K562 (cell line): ENCODE data around the gene CHTOP. TPM values are rescaled to one million over a fixed set of nuclear protein-coding genes. Genes with fewer than 3 reads are reported as not detected.

ENCODE experiments used
- CREB3 ChIP-seq: fragments of 450-650 bp; conservative IDR thresholded peaks from 2 replicates; pipeline ENCODE4 v1.6.1; 2016; ENCODE audit warnings: missing genetic modification characterization, low read depth, mild to moderate bottlenecking, missing compliant biosample characterization, moderate library complexity
- CTBP1 ChIP-seq: fragments of 450-650 bp; IDR thresholded peaks from 2 replicates; pipeline ENCODE4 v1.6.1; 2016; ENCODE audit warnings: borderline replicate concordance
- HNRNPK ChIP-seq: fragments of 200-400 bp; formaldehyde crosslinking; IDR thresholded peaks from one replicate; pipeline ENCODE4 v1.6.1; 2018; ENCODE audit warnings: mild to moderate bottlenecking, low read depth, low read length; ENCODE audit not compliant: poor library complexity, severe bottlenecking
- MAZ ChIP-seq, 2 experiments: fragments of 450-650 bp in 1 of 2; sonication (generic) in 1 of 2; formaldehyde crosslinking; IDR thresholded peaks in 1 of 2; conservative IDR thresholded peaks in 1 of 2; 2 replicates each; pipeline versions ENCODE4 v1.4.0 to v1.5.0; 2020; ENCODE audit warnings: mild to moderate bottlenecking in 1 of 2, missing genetic modification reagents in 1 of 2
- MYC ChIP-seq, 2 experiments: fragments of 250-450 bp in 1 of 2; sonication (Bioruptor Pico) in 1 of 2; IDR thresholded peaks; 2 replicates each; pipeline versions ENCODE4 v1.5.1 to v1.6.1; 2012 to 2021; ENCODE audit warnings: low read depth in 2 of 2, borderline replicate concordance in 1 of 2, improper control_type of control experiment in 1 of 2, low read length in 1 of 2, mild to moderate bottlenecking in 1 of 2, moderate library complexity in 1 of 2
- RAD21 ChIP-seq, 2 experiments: fragments of 250-450 bp in 1 of 2; fragments of 450-650 bp in 1 of 2; sonication (Bioruptor Pico) in 1 of 2; formaldehyde crosslinking in 1 of 2; IDR thresholded peaks in 1 of 2; conservative IDR thresholded peaks in 1 of 2; 2 replicates each; pipeline versions ENCODE4 v1.4.0 to v1.8.0; 2020 to 2022; ENCODE audit warnings: mild to moderate bottlenecking in 2 of 2, moderate library complexity in 1 of 2
- SIN3B ChIP-seq: fragments of 450-650 bp; IDR thresholded peaks from 2 replicates; pipeline ENCODE4 v1.6.1; 2017; ENCODE audit warnings: low read depth, mild to moderate bottlenecking, moderate library complexity
- ZNF511 ChIP-seq: sonication (generic); formaldehyde crosslinking; IDR thresholded peaks from 2 replicates; pipeline ENCODE4 v1.8.0; 2022; ENCODE audit warnings: mild to moderate bottlenecking, missing genetic modification reagents
- ZNF561 ChIP-seq: fragments of 450-650 bp; formaldehyde crosslinking; conservative IDR thresholded peaks from 2 replicates; pipeline ENCODE4 v1.4.0; 2020; ENCODE audit warnings: mild to moderate bottlenecking, moderate library complexity
- ZNF699 ChIP-seq: fragments of 250-450 bp; sonication (Bioruptor Pico); IDR thresholded peaks from 2 replicates; pipeline ENCODE4 v1.8.0; 2021; ENCODE audit warnings: mild to moderate bottlenecking, moderate library complexity; ENCODE audit not compliant: insufficient replicate concordance
- ZNF79 ChIP-seq: fragments of 250-450 bp; sonication (Bioruptor Pico); IDR thresholded peaks from 2 replicates; pipeline ENCODE4 v1.4.0; 2020; ENCODE audit warnings: low read depth, mild to moderate bottlenecking, moderate library complexity
- polyA plus RNA-seq, 8 experiments: library from polyadenylated mRNA; depleted of rRNA in 4 of 8; stranded (reverse) in 5 of 8; unstranded in 3 of 8; fragments of >200 nt; fragmentation: Nextera tagmentation in 2 of 8; fragmentation: Illumina TruSeq in 1 of 8; extraction: Ambion mirVana in 2 of 8; extraction: Trizol in 1 of 8; gene quantifications; 2 replicates each; pipeline versions ENCODE4 v1.2.1 to v1.2.3, GENCODE V29; 2011 to 2014; ENCODE audit warnings: inconsistent platforms in 1 of 8, missing spikeins in 1 of 8
- total RNA-seq, 7 experiments: library from RNA; depleted of rRNA in 6 of 7; stranded (reverse); fragments of >200 nt in 6 of 7; fragmentation: Illumina TruSeq in 2 of 7; extraction: Trizol in 2 of 7; gene quantifications; 2 replicates each; pipeline versions ENCODE4 v1.2.1 to v1.2.3, GENCODE V29; 2011 to 2021; ENCODE audit warnings: low replicate concordance in 1 of 7
- TF ChIP-seq, protein P1 (sequence below): fragments of 250-450 bp; sonication (Bioruptor Pico); IDR thresholded peaks from 2 replicates; pipeline ENCODE4 v1.4.0; 2020
- TF ChIP-seq, protein P2 (sequence below): fragments of 250-450 bp; sonication (Bioruptor Pico); IDR thresholded peaks from 2 replicates; pipeline ENCODE4 v1.4.0; 2020; ENCODE audit warnings: mild to moderate bottlenecking, moderate library complexity, borderline replicate concordance

Gene CHTOP
- total and polyA plus RNA-seq, 9 of the 15 experiments (the other 6 are each of a cell fraction or from before 2014, with no cell fraction given) = 10.2 to 91.8 (median 60.8) TPM

DNA sequence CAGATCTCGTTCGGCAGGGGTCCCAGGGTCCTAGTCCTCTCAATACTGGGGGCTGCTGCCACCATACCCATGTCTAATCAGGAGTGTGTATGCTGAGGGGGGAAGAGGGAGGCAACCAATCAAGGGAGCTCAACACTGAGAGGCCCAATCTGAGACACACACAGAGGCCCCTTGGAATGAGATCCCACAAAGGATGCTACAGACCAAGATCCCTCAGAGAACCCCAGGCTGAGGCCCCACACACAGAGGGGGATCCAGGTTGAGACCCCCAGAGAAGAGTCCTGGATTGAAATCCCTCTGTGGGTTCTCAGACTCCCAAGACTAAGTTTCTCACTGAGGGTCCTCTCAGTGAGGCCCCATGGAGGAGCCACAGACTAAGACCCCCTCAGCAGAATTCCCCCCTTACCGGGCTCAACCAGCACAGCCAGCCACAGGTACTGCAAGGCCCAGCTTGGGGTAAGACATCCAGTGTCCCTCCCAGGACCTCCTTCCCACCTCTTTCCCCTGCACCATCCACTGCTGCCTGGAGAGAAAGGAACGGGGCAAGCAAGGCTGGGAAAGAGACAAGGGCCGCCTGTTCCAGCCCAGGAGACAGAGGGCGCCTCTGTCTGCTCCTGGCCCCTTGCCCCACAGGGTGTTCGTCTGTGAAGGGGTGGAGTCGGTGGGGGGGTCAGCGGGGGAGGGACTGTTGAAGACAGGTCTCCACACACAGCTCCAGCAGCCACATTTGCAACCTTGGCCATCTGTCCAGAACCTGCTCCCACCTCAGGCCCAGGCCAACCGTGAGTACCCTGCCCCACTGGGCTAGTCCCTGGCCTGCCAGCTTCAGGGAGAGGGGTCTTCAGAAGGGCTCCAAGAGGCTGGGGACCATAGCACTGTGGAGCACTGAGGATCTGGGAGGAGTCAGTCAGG lies 5.9 kb upstream of the CHTOP start, which contains the start of gene S100A1 (continued):
- TF ChIP-seq, protein P1, sequence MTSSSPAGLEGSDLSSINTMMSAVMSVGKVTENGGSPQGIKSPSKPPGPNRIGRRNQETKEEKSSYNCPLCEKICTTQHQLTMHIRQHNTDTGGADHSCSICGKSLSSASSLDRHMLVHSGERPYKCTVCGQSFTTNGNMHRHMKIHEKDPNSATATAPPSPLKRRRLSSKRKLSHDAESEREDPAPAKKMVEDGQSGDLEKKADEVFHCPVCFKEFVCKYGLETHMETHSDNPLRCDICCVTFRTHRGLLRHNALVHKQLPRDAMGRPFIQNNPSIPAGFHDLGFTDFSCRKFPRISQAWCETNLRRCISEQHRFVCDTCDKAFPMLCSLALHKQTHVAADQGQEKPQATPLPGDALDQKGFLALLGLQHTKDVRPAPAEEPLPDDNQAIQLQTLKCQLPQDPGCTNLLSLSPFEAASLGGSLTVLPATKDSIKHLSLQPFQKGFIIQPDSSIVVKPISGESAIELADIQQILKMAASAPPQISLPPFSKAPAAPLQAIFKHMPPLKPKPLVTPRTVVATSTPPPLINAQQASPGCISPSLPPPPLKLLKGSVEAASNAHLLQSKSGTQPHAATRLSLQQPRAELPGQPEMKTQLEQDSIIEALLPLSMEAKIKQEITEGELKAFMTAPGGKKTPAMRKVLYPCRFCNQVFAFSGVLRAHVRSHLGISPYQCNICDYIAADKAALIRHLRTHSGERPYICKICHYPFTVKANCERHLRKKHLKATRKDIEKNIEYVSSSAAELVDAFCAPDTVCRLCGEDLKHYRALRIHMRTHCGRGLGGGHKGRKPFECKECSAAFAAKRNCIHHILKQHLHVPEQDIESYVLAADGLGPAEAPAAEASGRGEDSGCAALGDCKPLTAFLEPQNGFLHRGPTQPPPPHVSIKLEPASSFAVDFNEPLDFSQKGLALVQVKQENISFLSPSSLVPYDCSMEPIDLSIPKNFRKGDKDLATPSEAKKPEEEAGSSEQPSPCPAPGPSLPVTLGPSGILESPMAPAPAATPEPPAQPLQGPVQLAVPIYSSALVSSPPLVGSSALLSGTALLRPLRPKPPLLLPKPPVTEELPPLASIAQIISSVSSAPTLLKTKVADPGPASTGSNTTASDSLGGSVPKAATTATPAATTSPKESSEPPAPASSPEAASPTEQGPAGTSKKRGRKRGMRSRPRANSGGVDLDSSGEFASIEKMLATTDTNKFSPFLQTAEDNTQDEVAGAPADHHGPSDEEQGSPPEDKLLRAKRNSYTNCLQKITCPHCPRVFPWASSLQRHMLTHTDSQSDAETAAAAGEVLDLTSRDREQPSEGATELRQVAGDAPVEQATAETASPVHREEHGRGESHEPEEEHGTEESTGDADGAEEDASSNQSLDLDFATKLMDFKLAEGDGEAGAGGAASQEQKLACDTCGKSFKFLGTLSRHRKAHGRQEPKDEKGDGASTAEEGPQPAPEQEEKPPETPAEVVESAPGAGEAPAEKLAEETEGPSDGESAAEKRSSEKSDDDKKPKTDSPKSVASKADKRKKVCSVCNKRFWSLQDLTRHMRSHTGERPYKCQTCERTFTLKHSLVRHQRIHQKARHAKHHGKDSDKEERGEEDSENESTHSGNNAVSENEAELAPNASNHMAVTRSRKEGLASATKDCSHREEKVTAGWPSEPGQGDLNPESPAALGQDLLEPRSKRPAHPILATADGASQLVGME = no peak
- no peak for TF ChIP-seq ZNF699 (CRISPR knock-in tag)
- TF ChIP-seq CREB3 = no peak
- TF ChIP-seq, protein P2, sequence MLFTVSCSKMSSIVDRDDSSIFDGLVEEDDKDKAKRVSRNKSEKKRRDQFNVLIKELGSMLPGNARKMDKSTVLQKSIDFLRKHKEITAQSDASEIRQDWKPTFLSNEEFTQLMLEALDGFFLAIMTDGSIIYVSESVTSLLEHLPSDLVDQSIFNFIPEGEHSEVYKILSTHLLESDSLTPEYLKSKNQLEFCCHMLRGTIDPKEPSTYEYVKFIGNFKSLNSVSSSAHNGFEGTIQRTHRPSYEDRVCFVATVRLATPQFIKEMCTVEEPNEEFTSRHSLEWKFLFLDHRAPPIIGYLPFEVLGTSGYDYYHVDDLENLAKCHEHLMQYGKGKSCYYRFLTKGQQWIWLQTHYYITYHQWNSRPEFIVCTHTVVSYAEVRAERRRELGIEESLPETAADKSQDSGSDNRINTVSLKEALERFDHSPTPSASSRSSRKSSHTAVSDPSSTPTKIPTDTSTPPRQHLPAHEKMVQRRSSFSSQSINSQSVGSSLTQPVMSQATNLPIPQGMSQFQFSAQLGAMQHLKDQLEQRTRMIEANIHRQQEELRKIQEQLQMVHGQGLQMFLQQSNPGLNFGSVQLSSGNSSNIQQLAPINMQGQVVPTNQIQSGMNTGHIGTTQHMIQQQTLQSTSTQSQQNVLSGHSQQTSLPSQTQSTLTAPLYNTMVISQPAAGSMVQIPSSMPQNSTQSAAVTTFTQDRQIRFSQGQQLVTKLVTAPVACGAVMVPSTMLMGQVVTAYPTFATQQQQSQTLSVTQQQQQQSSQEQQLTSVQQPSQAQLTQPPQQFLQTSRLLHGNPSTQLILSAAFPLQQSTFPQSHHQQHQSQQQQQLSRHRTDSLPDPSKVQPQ = no peak
- TF ChIP-seq MYC (IDR thresholded peaks at IDR 0.05; ENCODE audit: low read depth, low read length) = no peak; the same call in none of the 2 replicates
- no peak for TF ChIP-seq MYC (CRISPR knock-in tag; IDR thresholded peaks at IDR 0.05; ENCODE audit: borderline replicate concordance, low read depth)
- no peak for TF ChIP-seq CTBP1
- TF ChIP-seq ZNF561 (CRISPR knock-in tag) = no peak
- peak in 1 of 2 experiments; percentile 59; a peak in 2 of 4 replicates for TF ChIP-seq MAZ (CRISPR knock-in tag; conservative IDR thresholded peaks at IDR 0.05 in 1 of 2, IDR thresholded peaks at IDR 0.05 in 1 of 2)
- no peak for TF ChIP-seq ZNF79
- TF ChIP-seq SIN3B = peak; percentile 37; the same call in 1 of the 2 replicates
- peak; percentile 21 to 33; a peak in 1 of 4 replicates for TF ChIP-seq RAD21 (CRISPR knock-in tag; conservative IDR thresholded peaks at IDR 0.05 in 1 of 2, IDR thresholded peaks at IDR 0.05 in 1 of 2)
- TF ChIP-seq HNRNPK = no peak
- no peak for TF ChIP-seq ZNF511
